ENCODE data around the gene DDX39A. TPM values are rescaled to one million over a fixed set of nuclear protein-coding genes. Genes with fewer than 3 reads are reported as not detected.

The DDX39A gene
- polyA plus RNA-seq (2012; rRNA removed), result 78.0 and 88.8 TPM in 2 replicates
- polyA plus RNA-seq (2012; cell fraction: cytosol; rRNA removed), result 29.8 and 45.2 TPM in 2 replicates
- polyA plus RNA-seq (2012; cell fraction: nucleus; rRNA removed), result 401 and 481 TPM in 2 replicates

DNA sequence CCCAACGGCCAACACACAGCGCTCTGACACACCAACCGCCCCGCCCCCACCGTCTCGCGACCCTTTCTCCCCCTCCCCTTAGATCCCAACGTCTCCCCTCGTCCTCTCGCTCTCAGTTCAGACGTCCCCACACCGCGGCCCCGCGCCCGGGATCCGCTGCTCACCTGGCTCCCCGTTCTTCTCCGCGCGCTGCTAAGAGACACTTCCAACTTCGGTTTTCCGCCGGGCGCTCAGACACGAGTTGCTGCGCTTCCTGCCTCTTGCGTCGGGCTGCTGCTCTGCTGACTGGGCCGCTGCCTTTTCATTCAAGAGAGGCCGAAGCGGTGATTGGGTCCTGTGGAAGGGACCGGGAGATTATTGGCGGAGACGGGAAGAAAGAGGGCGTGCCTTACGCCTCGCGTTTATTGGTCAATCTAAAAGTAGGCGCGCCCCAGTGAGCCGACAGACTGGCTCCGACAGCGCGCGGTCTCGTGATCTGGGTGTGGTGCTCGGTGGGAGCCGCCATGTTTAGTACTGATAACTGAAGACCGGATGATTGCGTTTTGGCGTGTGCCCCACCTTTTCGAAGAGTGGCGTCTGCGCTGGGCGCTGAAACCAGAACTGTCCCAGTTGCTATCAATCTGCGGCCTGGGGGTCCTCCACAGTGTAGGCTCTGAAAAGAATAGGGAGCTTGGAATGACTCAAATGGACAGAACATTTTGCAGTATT, at the start of gene DDX39A:
DDX39A (minus strand) TSS at position 236 of the 708 bp plus-strand sequence. CDS start 6,121 bp downstream, outside the sequence.
- H3K36me3 ChIP-seq (replicated peaks in 1 of 2; ENCODE audit: control insufficient read depth in 1 of 2, insufficient read depth in 2 of 2, low read length in 1 of 2), result peaks cover 0 to 11% of the 10 kb centered on the region in 2 experiments
- H3K9me3 ChIP-seq, result no peaks in the 10 kb centered on the region
- H3K79me2 ChIP-seq (ENCODE audit: insufficient read depth), result peaks cover 49% of the 10 kb centered on the region
- peak within 1 kb of the TSS; percentile 88 for H2AFZ ChIP-seq (ENCODE audit: low read depth)
- H3K27ac ChIP-seq (ENCODE audit: low read depth in 2 of 2, low read length in 1 of 2), result peak within 1 kb of the TSS; percentile 86 to 91
- 3% methylated on average over 32 of the region's 57 CpGs for WGBS (ENCODE audit: low lambda C conversion rate)
- H3K9ac ChIP-seq, result peak within 1 kb of the TSS; percentile 95
- CTCF ChIA-PET, result interaction anchor here (1.2 to 3.3 kb wide), 5 partner anchors 10 to 271 kb away, joined by 3 to 14 read pairs (median 5); no protein-coding TSS in a partner anchor
- H3F3A ChIP-seq (replicated peaks; ENCODE audit: insufficient read depth), result no peaks in the 10 kb centered on the region
- no peaks in the 10 kb centered on the region for H3K27me3 ChIP-seq (ENCODE audit: insufficient read depth)
- no peaks in the 10 kb centered on the region for H3K9me2 ChIP-seq
- peak within 1 kb of the TSS; percentile 98 for H3K4me2 ChIP-seq
- TF ChIP-seq, protein P1, sequence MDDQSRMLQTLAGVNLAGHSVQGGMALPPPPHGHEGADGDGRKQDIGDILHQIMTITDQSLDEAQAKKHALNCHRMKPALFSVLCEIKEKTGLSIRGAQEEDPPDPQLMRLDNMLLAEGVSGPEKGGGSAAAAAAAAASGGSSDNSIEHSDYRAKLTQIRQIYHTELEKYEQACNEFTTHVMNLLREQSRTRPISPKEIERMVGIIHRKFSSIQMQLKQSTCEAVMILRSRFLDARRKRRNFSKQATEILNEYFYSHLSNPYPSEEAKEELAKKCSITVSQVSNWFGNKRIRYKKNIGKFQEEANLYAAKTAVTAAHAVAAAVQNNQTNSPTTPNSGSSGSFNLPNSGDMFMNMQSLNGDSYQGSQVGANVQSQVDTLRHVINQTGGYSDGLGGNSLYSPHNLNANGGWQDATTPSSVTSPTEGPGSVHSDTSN (IDR thresholded peaks at IDR 0.05), result peak; percentile 99
- TF ChIP-seq, protein P2, sequence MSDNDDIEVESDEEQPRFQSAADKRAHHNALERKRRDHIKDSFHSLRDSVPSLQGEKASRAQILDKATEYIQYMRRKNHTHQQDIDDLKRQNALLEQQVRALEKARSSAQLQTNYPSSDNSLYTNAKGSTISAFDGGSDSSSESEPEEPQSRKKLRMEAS (IDR thresholded peaks at IDR 0.05; ENCODE audit: low read depth), result peak; percentile 95
- TF ChIP-seq ELF1 (IDR thresholded peaks at IDR 0.05) (peak; percentile 84), POLR2AphosphoS5 (IDR thresholded peaks at IDR 0.05; ENCODE audit: low read depth, low read length) (peak; percentile 65), RXRA (IDR thresholded peaks at IDR 0.05; ENCODE audit: borderline replicate concordance, low read depth) (no peak), FOXM1 (IDR thresholded peaks at IDR 0.05; ENCODE audit: low read depth) (peak; percentile 42; the same call in 1 of the 2 replicates), SIN3A (IDR thresholded peaks at IDR 0.05; ENCODE audit: borderline replicate concordance, low read depth, low read length) (peak; percentile 65; the same call in 1 of the 2 replicates), GABPA (IDR thresholded peaks at IDR 0.05; ENCODE audit: low read depth) (peak; percentile 70), TCF12 (IDR thresholded peaks at IDR 0.05) (no peak), YY1 (IDR thresholded peaks at IDR 0.05; ENCODE audit: low read depth) (peak; percentile 89), RFX5 (IDR thresholded peaks at IDR 0.05; ENCODE audit: low read length) (peak; percentile 54; the same call in 1 of the 2 replicates), FOSL2 (IDR thresholded peaks at IDR 0.05; ENCODE audit: borderline replicate concordance, low read depth) (no peak), NRF1 (IDR thresholded peaks at IDR 0.05; ENCODE audit: low read depth, low read length) (no peak), TAF1 (IDR thresholded peaks at IDR 0.05; ENCODE audit: borderline replicate concordance, low read depth, low read length) (peak; percentile 50; the same call in 1 of the 2 replicates), MXI1 (IDR thresholded peaks at IDR 0.05; ENCODE audit: low read depth, low read length) (peak; percentile 96), CHD2 (IDR thresholded peaks at IDR 0.05; ENCODE audit: low read length, partially characterized antibody) (peak; percentile 86)
- TF ChIP-seq, protein P3, sequence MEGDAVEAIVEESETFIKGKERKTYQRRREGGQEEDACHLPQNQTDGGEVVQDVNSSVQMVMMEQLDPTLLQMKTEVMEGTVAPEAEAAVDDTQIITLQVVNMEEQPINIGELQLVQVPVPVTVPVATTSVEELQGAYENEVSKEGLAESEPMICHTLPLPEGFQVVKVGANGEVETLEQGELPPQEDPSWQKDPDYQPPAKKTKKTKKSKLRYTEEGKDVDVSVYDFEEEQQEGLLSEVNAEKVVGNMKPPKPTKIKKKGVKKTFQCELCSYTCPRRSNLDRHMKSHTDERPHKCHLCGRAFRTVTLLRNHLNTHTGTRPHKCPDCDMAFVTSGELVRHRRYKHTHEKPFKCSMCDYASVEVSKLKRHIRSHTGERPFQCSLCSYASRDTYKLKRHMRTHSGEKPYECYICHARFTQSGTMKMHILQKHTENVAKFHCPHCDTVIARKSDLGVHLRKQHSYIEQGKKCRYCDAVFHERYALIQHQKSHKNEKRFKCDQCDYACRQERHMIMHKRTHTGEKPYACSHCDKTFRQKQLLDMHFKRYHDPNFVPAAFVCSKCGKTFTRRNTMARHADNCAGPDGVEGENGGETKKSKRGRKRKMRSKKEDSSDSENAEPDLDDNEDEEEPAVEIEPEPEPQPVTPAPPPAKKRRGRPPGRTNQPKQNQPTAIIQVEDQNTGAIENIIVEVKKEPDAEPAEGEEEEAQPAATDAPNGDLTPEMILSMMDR (IDR thresholded peaks at IDR 0.05), result no peak
- TF ChIP-seq, protein P4, sequence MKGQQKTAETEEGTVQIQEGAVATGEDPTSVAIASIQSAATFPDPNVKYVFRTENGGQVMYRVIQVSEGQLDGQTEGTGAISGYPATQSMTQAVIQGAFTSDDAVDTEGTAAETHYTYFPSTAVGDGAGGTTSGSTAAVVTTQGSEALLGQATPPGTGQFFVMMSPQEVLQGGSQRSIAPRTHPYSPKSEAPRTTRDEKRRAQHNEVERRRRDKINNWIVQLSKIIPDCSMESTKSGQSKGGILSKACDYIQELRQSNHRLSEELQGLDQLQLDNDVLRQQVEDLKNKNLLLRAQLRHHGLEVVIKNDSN (IDR thresholded peaks at IDR 0.05; ENCODE audit: borderline replicate concordance, low read depth), result peak; percentile 69; the same call in 1 of the 2 replicates
- DNase-seq, result peak; percentile 95
- POLR2A ChIA-PET, result interaction anchor here (0.8 kb wide), 1 partner anchor 282 kb away, joined by 3 read pairs; no protein-coding TSS in a partner anchor
- peak within 1 kb of the TSS; percentile 61 to 98 for H3K4me3 ChIP-seq (ENCODE audit: low read depth in 2 of 2, low read length in 1 of 2)
- H3K4me1 ChIP-seq (ENCODE audit: control insufficient read depth in 1 of 2, insufficient read depth in 2 of 2, low read depth in 1 of 2, low read length in 1 of 2), result peaks cover 7 to 8% of the 10 kb centered on the region in 2 experiments; a peak in 2 of 4 replicates
- peaks cover 39% of the 10 kb centered on the region for H4K20me1 ChIP-seq (ENCODE audit: insufficient read depth)
